HCT116 (cell line): Measurements from ENCODE around the gene DLG2. TPM values are rescaled to one million over a fixed set of nuclear protein-coding genes. Genes with fewer than 3 reads are reported as not detected.

Source experiments
- ATAC-seq: fragments of 200-7000 bp; cut with Tn5 transposase; 2 replicates; pipeline ENCODE4 v1.9.1; 2020; ENCODE audit warnings: mild to moderate bottlenecking, moderate library complexity
- BruUV-seq: library from RNA; stranded (reverse); fragments of 400-500 nt; replicated peaks from 2 replicates; lab custom pipeline; 2021; lab: Mats Ljungman, UMichigan
- CTCF ChIA-PET: fragments of 300-600 bp; sonication (Branson Sonifier 250); formaldehyde crosslinking; loops from one replicate; lab custom pipeline; 2021; ENCODE audit warnings: antibody characterized with exemption; lab: Charles Lee
- POLR2A ChIA-PET: fragments of 300-600, 350-600 bp; sonication (Branson Sonifier 250); formaldehyde crosslinking; loops from one replicate; lab custom pipeline; 2021; ENCODE audit warnings: antibody characterized with exemption; lab: Charles Lee
- RAD21 ChIA-PET, 2 experiments: fragments of 300-600 bp; sonication (Branson Sonifier 250); formaldehyde crosslinking; loops; one replicate each; lab custom pipeline; 2023; ENCODE audit warnings: low total read pairs in 2 of 2; ENCODE audit not compliant: uncharacterized antibody in 2 of 2, unreplicated experiment in 2 of 2, low non-redundant PET in 1 of 2; lab: Charles Lee
- DNase-seq: peaks from one replicate; pipeline ENCODE4 v3.0.0-alpha.2; 2010; ENCODE audit warnings: low read depth, low spot score
- H2AFZ ChIP-seq: fragments of 200-600 bp; shearing (Covaris generic), sonication (generic); 2 replicates; pipeline ENCODE4 v1.6.1; 2017; ENCODE audit warnings: low read depth, mixed run types, mixed read lengths, antibody characterized with exemption, low read length; ENCODE audit not compliant: poor library complexity, severe bottlenecking
- H3K27ac ChIP-seq: 2 replicates; pipeline ENCODE4 v1.5.1; 2012; ENCODE audit warnings: low read depth, low read length
- H3K27me3 ChIP-seq: fragments of 200-600 bp; sonication (generic); 2 replicates; pipeline ENCODE4 v1.6.1; 2016; ENCODE audit warnings: mixed run types, low read length, mixed read lengths; ENCODE audit not compliant: insufficient read depth
- H3K36me3 ChIP-seq, 2 experiments: fragments of 200-500 bp in 1 of 2; fragments of 200-600 bp in 1 of 2; sonication (Bioruptor generic) in 1 of 2; sonication (generic) in 1 of 2; 2 replicates each; pipeline versions ENCODE4 v1.5.1 to v1.6.1; 2014 to 2016; ENCODE audit warnings: low read length in 2 of 2, inconsistent platforms in 1 of 2, mixed read lengths in 1 of 2, mixed run types in 1 of 2; ENCODE audit not compliant: insufficient read depth in 2 of 2, control insufficient read depth in 1 of 2
- H3K4me1 ChIP-seq, 2 experiments: fragments of 200-600 bp in 1 of 2; sonication (generic) in 1 of 2; 2 replicates each; pipeline versions ENCODE4 v1.5.1 to v1.6.1; 2012 to 2017; ENCODE audit warnings: low read length in 2 of 2, inconsistent platforms in 1 of 2, mild to moderate bottlenecking in 1 of 2, mixed read lengths in 1 of 2, mixed run types in 1 of 2, moderate library complexity in 1 of 2; ENCODE audit not compliant: insufficient read depth in 2 of 2, control insufficient read depth in 1 of 2
- H3K4me2 ChIP-seq: fragments of 200-600 bp; sonication (generic); 2 replicates; pipeline ENCODE4 v1.6.1; 2017; ENCODE audit warnings: mixed run types, low read length, mixed read lengths
- H3K4me3 ChIP-seq, 2 experiments: fragments of 200-600 bp in 1 of 2; sonication (generic) in 1 of 2; replicated peaks in 1 of 2; 2 replicates each; pipeline ENCODE4 v1.5.1; 2011 to 2016; ENCODE audit warnings: low read length in 2 of 2, control low read depth in 1 of 2, low read depth in 1 of 2, mild to moderate bottlenecking in 1 of 2, mixed read lengths in 1 of 2, mixed run types in 1 of 2
- H3K79me2 ChIP-seq: fragments of 200-600 bp; sonication (generic); 2 replicates; pipeline ENCODE4 v1.6.1; 2017; ENCODE audit warnings: mild to moderate bottlenecking, mixed run types, low read length, moderate library complexity, mixed read lengths; ENCODE audit not compliant: insufficient read depth
- H3K9ac ChIP-seq: fragments of 200-600 bp; sonication (generic); 2 replicates; pipeline ENCODE4 v1.6.1; 2016; ENCODE audit warnings: low read length, mixed read lengths
- H3K9me2 ChIP-seq: fragments of 200-600 bp; sonication (generic), shearing (Covaris generic); 2 replicates; pipeline ENCODE4 v1.6.1; 2017; ENCODE audit warnings: mixed run types, mild to moderate bottlenecking, moderate library complexity; ENCODE audit not compliant: insufficient read depth
- H3K9me3 ChIP-seq, 2 experiments: fragments of 200-500 bp in 1 of 2; fragments of 200-600 bp in 1 of 2; sonication (Bioruptor generic) in 1 of 2; sonication (generic) in 1 of 2; 2 replicates each; pipeline ENCODE4 v1.6.1; 2014 to 2017; ENCODE audit warnings: low read length in 2 of 2, mixed read lengths in 2 of 2, inconsistent platforms in 1 of 2, low read depth in 1 of 2, mild to moderate bottlenecking in 1 of 2, mixed run types in 1 of 2, moderate library complexity in 1 of 2; ENCODE audit not compliant: control insufficient read depth in 1 of 2, insufficient read depth in 1 of 2
- H4K20me1 ChIP-seq: fragments of 200-600 bp; sonication (generic), shearing (Covaris generic); 2 replicates; pipeline ENCODE4 v1.6.1; 2017; ENCODE audit warnings: mixed run types, mild to moderate bottlenecking, moderate library complexity; ENCODE audit not compliant: insufficient read depth
- CBX3 ChIP-seq: IDR thresholded peaks from 2 replicates; pipeline ENCODE4 v1.6.1; 2012; ENCODE audit warnings: low read depth
- ELF1 ChIP-seq: IDR thresholded peaks from 2 replicates; pipeline ENCODE4 v1.6.1; 2012; ENCODE audit warnings: low read depth, borderline replicate concordance
- POLR2A ChIP-seq: IDR thresholded peaks from 2 replicates; pipeline ENCODE4 v1.7.0; 2011; ENCODE audit warnings: borderline replicate concordance; ENCODE audit not compliant: insufficient read depth, insufficient read length; ENCODE audit errors: extremely low read depth
- RAD21 ChIP-seq: IDR thresholded peaks from 2 replicates; pipeline ENCODE4 v1.6.1; 2012; ENCODE audit warnings: low read depth, mild to moderate bottlenecking
- SIN3A ChIP-seq: IDR thresholded peaks from 2 replicates; pipeline ENCODE4 v1.6.1; 2012; ENCODE audit warnings: low read depth
- SRF ChIP-seq: IDR thresholded peaks from 2 replicates; pipeline ENCODE4 v1.6.1; 2012; ENCODE audit warnings: low read depth
- TCF7L2 ChIP-seq: IDR thresholded peaks from 2 replicates; pipeline ENCODE4 v1.7.0; 2011; ENCODE audit warnings: borderline replicate concordance, inconsistent platforms; ENCODE audit not compliant: insufficient read depth, insufficient read length; ENCODE audit errors: extremely low read depth
- YY1 ChIP-seq: IDR thresholded peaks from 2 replicates; pipeline ENCODE4 v1.6.1; 2011; ENCODE audit warnings: low read length, low read depth, moderate library complexity, mild to moderate bottlenecking; ENCODE audit not compliant: insufficient replicate concordance; ENCODE audit errors: extremely low read depth
- intact Hi-C: fragments of 100-400 bp; cut with micrococcal nuclease; formaldehyde crosslinking; loops from 2 replicates; pipeline ENCODE4 v1.10.0; 2022
- total RNA-seq: library from RNA; stranded (reverse); gene quantifications from one replicate; pipeline ENCODE4 v1.2.1, GENCODE V29; 2021; ENCODE audit not compliant: unreplicated experiment
- TF ChIP-seq, protein P1 (sequence below), 3 experiments: fragments of 200-600 bp in 1 of 3; sonication (generic) in 1 of 3; IDR thresholded peaks in 2 of 3; conservative IDR thresholded peaks in 1 of 3; 2 replicates each; pipeline ENCODE4 v1.5.1; 2012 to 2017; ENCODE audit warnings: low read depth in 2 of 3, low read length in 2 of 3, antibody characterized with exemption in 1 of 3, borderline replicate concordance in 1 of 3, control low read depth in 1 of 3, mild to moderate bottlenecking in 1 of 3, mixed read lengths in 1 of 3, mixed run types in 1 of 3, moderate library complexity in 1 of 3; ENCODE audit not compliant: insufficient read depth in 1 of 3
- TF ChIP-seq, protein P2 (sequence below): IDR thresholded peaks from 2 replicates; pipeline ENCODE4 v1.6.1; 2012
- TF ChIP-seq, protein P3 (sequence below): IDR thresholded peaks from 2 replicates; pipeline ENCODE4 v1.6.1; 2012; ENCODE audit warnings: low read depth
- TF ChIP-seq, protein P4 (sequence below): IDR thresholded peaks from 2 replicates; pipeline ENCODE4 v1.6.1; 2012

The DLG2 gene
- total RNA-seq, 1 experiment from 2014 or later, result 2.4 TPM

DNA sequence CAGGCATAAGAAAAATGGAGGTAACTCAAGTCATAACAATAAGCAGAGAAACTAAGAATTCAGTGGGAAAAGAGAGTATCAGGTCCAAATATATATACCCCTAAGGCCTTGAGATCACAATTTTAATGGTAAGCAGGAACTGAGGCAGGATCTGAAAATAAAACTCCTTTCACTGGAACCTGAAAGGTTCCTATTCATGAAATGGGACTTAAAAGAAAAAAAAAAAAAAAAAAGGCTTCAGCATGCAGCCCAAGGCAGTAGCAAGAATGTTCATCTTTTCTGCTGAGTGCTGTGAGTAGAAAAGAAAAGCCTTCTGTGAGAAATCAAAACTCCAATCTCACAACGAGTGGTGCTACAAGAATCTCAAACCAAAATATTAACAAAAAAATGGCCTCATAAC is 75.3 kb downstream of the DLG2 start:
- H3K9me3 ChIP-seq, result no peaks in the 10 kb centered on the region
- H4K20me1 ChIP-seq, result no peaks in the 10 kb centered on the region
- H2AFZ ChIP-seq, result no peak overlapping the region
- H3K27ac ChIP-seq, result no peak overlapping the region
- DNase-seq (no peak), ATAC-seq (no peak)
- ChIA-PET RAD21 (no interaction called here), POLR2A (no interaction called here), CTCF (no interaction called here)
- H3K36me3 ChIP-seq, result no peaks in the 10 kb centered on the region
- no peak overlapping the region for H3K9ac ChIP-seq
- intact Hi-C loops, result no loop called here
- no peak overlapping the region for H3K4me3 ChIP-seq
- no peaks in the 10 kb centered on the region for H3K9me2 ChIP-seq
- H3K79me2 ChIP-seq, result no peaks in the 10 kb centered on the region
- TF ChIP-seq SIN3A (no peak), ELF1 (no peak), CBX3 (no peak), YY1 (no peak), SRF (no peak), RAD21 (no peak), TCF7L2 (no peak), POLR2A (no peak)
- TF ChIP-seq, protein P1, sequence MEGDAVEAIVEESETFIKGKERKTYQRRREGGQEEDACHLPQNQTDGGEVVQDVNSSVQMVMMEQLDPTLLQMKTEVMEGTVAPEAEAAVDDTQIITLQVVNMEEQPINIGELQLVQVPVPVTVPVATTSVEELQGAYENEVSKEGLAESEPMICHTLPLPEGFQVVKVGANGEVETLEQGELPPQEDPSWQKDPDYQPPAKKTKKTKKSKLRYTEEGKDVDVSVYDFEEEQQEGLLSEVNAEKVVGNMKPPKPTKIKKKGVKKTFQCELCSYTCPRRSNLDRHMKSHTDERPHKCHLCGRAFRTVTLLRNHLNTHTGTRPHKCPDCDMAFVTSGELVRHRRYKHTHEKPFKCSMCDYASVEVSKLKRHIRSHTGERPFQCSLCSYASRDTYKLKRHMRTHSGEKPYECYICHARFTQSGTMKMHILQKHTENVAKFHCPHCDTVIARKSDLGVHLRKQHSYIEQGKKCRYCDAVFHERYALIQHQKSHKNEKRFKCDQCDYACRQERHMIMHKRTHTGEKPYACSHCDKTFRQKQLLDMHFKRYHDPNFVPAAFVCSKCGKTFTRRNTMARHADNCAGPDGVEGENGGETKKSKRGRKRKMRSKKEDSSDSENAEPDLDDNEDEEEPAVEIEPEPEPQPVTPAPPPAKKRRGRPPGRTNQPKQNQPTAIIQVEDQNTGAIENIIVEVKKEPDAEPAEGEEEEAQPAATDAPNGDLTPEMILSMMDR (IDR thresholded peaks at IDR 0.05 in 2 of 3, conservative IDR thresholded peaks at IDR 0.05 in 1 of 3; ENCODE audit: borderline replicate concordance in 1 of 3, insufficient read depth in 1 of 3, low read depth in 2 of 3, low read length in 2 of 3), result no peak
- TF ChIP-seq, protein P2, sequence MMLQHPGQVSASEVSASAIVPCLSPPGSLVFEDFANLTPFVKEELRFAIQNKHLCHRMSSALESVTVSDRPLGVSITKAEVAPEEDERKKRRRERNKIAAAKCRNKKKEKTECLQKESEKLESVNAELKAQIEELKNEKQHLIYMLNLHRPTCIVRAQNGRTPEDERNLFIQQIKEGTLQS, result no peak
- TF ChIP-seq, protein P3, sequence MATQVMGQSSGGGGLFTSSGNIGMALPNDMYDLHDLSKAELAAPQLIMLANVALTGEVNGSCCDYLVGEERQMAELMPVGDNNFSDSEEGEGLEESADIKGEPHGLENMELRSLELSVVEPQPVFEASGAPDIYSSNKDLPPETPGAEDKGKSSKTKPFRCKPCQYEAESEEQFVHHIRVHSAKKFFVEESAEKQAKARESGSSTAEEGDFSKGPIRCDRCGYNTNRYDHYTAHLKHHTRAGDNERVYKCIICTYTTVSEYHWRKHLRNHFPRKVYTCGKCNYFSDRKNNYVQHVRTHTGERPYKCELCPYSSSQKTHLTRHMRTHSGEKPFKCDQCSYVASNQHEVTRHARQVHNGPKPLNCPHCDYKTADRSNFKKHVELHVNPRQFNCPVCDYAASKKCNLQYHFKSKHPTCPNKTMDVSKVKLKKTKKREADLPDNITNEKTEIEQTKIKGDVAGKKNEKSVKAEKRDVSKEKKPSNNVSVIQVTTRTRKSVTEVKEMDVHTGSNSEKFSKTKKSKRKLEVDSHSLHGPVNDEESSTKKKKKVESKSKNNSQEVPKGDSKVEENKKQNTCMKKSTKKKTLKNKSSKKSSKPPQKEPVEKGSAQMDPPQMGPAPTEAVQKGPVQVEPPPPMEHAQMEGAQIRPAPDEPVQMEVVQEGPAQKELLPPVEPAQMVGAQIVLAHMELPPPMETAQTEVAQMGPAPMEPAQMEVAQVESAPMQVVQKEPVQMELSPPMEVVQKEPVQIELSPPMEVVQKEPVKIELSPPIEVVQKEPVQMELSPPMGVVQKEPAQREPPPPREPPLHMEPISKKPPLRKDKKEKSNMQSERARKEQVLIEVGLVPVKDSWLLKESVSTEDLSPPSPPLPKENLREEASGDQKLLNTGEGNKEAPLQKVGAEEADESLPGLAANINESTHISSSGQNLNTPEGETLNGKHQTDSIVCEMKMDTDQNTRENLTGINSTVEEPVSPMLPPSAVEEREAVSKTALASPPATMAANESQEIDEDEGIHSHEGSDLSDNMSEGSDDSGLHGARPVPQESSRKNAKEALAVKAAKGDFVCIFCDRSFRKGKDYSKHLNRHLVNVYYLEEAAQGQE, result no peak
- TF ChIP-seq, protein P4, sequence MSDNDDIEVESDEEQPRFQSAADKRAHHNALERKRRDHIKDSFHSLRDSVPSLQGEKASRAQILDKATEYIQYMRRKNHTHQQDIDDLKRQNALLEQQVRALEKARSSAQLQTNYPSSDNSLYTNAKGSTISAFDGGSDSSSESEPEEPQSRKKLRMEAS, result no peak
- BruUV-seq, result no TSS peak
- no peaks in the 10 kb centered on the region for H3K4me1 ChIP-seq
- H3K4me2 ChIP-seq, result no peak overlapping the region
- H3K27me3 ChIP-seq, result no peaks in the 10 kb centered on the region
